Astrocyte (in vitro differentiated cells and primary cell): Measurements from ENCODE around the gene NRP1.

Source experiments
- EZH2 ChIP-seq: IDR thresholded peaks from 2 replicates; pipeline ENCODE4 v1.6.1; 2012; ENCODE audit warnings: mild to moderate bottlenecking, low read length, inconsistent platforms; ENCODE audit not compliant: insufficient read depth
- TF ChIP-seq, protein P1 (sequence below): IDR thresholded peaks from 2 replicates; pipeline ENCODE4 v1.5.1; 2011; ENCODE audit warnings: low read depth, mild to moderate bottlenecking, inconsistent platforms, low read length, moderate library complexity; ENCODE audit not compliant: insufficient read depth

GRCh38 chr10:33244354-33244967 is 90.0 kb downstream of the NRP1 start:
- TF ChIP-seq, protein P1, sequence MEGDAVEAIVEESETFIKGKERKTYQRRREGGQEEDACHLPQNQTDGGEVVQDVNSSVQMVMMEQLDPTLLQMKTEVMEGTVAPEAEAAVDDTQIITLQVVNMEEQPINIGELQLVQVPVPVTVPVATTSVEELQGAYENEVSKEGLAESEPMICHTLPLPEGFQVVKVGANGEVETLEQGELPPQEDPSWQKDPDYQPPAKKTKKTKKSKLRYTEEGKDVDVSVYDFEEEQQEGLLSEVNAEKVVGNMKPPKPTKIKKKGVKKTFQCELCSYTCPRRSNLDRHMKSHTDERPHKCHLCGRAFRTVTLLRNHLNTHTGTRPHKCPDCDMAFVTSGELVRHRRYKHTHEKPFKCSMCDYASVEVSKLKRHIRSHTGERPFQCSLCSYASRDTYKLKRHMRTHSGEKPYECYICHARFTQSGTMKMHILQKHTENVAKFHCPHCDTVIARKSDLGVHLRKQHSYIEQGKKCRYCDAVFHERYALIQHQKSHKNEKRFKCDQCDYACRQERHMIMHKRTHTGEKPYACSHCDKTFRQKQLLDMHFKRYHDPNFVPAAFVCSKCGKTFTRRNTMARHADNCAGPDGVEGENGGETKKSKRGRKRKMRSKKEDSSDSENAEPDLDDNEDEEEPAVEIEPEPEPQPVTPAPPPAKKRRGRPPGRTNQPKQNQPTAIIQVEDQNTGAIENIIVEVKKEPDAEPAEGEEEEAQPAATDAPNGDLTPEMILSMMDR: no peak
- TF ChIP-seq EZH2: no peak
